ENCODE data around the gene RALA.
A peak's percentile ranks its signal among the peaks of the same experiment; 100 is the strongest.
"Not testable (repeated sequence)": the region's sequence is repeated elsewhere in the genome, so short reads cannot be mapped to it uniquely, and the experiment has no call there.

RALA gene

DNA sequence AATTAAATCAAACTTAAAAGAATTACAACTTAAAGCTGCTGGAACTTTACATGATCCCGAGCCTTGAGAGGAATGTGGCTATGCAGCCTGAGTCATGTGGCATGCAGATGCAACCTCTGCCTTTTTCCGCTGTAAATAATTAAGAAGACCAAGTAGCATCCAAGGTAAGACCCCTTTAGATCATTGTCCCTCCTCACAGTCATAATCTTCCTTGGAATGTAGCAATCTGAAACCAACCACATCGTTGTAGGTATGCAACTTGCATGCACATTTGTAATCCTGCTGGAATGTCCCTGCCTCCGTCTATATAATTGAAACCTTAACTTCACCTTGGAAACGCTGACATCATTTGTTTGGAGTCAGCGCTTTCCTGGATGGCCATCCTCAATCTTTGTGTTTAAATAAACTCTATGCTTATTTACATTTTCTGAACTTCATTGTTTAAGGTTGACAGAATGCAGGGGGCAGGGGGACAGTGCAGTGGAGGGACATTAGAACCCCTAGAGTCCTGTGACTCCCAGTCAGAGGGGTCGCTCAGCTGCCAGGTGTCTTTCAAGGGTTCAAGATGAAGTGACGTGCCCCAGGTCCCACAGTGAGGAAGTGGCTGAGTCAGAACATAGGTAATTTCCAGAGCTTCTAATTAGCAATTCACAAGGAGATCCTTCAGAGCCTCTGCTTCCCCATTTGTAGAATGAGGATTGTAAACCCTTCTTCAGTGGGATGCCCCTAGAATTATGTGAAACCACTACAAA is 110.7 kb downstream of the RALA start:
- DNase-seq = no peak

DNA sequence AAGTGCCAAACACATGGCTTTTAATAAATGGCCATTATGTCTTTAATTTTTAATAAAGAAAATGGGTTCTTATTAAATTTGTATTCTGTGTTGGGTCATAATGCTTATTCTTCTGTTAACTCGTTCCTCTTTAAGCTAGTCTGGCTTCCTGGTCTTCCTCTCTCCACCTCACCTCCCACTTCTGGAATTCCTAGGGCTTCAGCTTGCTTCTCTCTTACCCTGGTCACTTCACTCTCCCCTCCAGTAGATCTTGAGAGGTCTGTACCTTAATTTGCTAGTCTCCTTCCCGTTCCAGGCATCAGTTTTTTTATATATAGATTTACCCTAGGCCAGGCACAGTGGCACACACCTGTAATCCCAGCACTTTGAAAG is 111.2 kb downstream of the RALA start:
- DNase-seq = no peak

DNA sequence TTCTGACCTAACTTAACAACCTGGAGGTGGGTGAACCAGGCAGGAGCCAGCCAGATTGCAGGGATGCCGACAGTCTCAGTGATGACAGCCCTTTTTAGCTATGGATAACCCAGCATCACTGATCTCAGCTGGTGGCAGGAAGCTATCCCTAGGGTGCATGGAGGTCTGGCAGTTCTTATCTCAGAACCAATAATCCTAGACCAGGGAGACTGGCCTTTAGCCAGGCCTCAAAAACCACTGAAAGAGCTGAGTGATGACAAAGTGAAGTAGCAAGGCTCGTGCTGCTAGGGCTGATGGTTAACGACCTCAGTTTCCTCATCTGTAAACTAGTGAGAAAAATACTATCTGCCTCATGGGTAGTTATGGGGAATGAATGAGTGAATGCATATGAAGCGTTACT is 112.5 kb downstream of the RALA start:
- DNase-seq = peak; percentile 45 to 47

GRCh38 chr7:39741942-39742623 is 118.7 kb downstream of the RALA start:
- DNase-seq = peak; percentile 72

DNA sequence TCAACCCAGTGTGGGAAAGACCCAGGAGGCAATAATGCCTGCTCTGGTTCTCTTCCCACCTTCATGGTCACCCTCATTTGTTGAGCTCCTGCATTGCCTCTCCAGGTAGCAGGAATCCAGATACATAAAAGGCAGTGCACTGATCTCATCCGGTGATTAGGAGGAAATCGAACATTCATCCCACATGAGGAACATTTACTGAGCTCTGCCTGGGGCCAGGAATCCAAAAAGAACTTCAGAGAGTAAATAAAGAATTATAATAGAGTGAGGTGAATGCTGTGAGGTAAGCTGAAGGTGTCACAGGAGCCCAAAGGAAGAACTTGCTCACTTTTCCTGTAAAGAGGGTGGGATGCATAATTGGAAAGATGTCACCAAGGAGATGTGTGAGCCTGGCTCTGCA is 121.2 kb downstream of the RALA start:
- DNase-seq = no peak

DNA sequence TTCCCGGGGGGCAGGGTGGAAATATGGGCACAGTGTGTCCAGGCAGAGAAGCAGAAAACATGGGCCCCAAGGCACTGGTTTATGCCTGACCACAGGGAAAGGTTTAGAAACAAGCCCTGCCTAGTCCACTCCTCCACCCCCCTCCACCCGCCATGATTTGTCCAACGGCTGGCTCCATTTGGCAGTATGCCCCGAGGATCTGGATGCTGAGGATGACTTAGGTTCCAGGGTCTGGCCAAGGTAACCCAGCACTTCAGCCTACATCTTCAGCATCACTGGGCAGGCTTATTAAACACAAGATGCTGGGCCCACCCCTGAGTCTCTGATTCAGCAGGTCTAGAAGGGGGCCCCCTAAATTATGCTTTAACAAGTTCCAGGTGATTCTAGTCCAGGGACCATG is 121.9 kb downstream of the RALA start:
- DNase-seq = no peak

GRCh38 chr7:39746103-39746819 is 122.9 kb downstream of the RALA start:
- DNase-seq = peak; percentile 59 to 66

GRCh38 chr7:39749177-39749576 is 125.8 kb downstream of the RALA start:
- no peak for DNase-seq

GRCh38 chr7:39749717-39750116 is 126.3 kb downstream of the RALA start:
- DNase-seq = no peak

DNA sequence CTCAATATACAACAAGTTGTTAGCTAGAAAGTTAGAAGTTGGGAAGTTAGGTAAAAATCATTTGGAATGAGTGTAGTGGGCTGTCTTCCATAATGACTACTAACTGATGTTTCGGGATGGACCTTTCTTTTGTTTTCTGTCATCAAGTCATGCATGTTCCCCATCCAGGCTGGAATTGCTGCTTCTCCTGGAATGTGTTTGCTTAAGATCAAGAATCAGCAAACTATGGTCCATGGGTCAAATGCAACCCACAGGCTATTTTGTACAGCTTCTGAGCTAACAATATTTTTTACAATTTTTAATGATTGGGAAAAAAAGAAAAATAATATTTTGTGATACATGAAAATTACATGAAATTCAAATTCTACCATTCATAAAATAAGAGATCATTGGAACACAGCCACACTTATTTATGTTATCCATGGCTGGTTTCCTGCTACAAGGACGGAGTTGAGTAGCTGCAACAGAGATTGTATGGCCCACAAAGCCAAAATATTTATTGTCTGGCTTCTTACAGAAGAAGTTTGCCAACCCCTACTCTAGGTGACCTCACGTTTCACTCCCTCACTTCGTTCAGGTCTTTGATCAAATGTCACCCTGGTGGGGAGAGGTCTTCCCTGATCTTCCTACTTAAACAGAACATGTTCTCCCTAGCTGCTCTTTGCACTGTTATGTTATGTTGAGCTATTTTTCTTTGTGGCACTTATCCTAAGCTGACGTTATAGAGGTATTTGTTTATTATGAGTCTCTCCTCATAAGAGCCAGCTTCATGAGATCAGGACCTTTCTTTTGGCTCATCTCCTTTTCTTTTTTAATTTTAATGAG is 127.1 kb downstream of the RALA start:
- no peak for DNase-seq

DNA sequence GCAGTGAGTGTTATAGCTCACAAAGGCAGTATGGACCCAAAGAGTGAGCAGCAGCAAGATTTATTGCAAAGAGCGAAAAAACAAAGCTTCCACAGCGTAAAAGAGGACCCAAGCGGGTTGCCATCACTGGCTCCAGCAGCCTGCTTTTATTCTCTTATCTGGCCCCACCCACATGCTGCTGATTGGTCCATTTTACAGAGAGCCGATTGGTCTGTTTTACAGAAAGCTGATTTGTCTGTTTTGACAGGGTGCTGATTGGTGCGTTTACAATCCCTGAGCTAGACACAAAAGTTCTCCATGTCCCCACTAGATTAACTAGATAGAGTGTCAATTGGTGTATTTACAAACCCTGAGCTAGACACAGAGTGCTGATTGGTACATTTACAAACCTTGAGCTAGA is 129.9 kb downstream of the RALA start:
- not testable (repeated sequence) for DNase-seq

DNA sequence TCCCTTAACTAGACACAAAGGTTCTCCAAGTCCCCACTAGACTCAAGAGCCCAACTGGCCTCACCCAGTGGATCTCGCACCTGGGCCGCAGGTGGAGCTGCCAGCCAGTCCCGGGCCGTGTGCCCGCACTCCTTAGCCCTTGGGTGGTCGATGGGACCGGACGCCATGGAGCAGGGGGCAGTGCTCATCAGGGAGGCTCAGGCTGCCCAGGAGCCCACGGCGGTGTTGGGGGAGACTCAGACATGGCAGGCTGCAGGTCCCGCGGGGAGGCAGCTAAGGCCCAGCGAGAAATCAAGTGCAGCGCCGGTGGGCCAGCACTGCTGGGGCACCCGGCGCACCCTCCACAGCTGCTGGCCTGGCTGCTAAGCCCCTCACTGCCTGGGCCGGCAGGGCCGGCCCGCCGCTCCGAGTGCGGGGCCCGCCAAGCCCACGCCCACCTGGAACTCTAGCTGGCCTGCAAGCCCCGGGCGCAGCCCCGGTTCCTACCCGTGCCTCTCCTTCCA is 130.5 kb downstream of the RALA start:
- no peak for DNase-seq

DNA sequence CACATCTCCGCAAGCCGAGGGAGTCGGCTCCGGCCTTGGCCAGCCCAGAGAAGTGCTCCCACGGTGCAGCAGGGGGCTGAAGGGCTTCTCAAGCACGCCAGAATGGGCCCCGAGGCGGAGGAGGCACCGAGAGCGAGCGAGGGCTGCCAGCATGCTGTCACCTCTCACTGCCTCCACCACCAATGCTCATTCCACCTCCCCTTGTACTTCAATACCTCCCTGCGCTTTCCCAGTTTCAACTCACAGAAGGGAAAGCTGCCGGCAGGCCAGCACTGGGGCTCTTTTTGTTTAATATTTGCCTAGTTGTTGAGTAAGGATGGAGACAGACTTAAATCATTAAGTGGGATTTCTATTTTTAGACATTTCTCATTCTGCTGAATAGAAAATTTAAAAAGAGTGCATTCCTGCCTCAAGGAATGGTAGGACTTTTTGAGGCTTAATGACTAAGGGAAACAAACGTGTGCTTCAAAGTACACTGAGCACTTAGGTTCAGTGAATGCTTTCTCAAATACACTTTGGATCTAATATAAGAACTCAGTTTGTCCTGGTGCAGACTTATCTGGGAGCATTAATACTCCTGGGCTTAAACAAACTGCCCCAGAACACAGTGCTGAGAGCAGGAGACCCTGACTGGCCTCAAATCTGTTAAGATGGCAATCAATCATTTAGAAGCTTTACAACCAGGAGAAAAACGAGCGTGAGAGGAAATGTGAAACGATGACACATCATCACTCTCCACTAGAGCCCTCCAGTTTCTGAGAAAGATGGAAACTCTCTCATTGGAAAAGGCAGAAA is 131.2 kb downstream of the RALA start:
- no peak for DNase-seq

GRCh38 chr7:39757604-39758003 is 134.2 kb downstream of the RALA start:
- no peak for DNase-seq
